ENCODE measurements around the gene MPPED1.

Gene MPPED1

GRCh38 chr22:43542681-43543521 is 131.1 kb downstream of the MPPED1 start:
- DNase-seq (ENCODE audit: low spot score), result no peak

DNA sequence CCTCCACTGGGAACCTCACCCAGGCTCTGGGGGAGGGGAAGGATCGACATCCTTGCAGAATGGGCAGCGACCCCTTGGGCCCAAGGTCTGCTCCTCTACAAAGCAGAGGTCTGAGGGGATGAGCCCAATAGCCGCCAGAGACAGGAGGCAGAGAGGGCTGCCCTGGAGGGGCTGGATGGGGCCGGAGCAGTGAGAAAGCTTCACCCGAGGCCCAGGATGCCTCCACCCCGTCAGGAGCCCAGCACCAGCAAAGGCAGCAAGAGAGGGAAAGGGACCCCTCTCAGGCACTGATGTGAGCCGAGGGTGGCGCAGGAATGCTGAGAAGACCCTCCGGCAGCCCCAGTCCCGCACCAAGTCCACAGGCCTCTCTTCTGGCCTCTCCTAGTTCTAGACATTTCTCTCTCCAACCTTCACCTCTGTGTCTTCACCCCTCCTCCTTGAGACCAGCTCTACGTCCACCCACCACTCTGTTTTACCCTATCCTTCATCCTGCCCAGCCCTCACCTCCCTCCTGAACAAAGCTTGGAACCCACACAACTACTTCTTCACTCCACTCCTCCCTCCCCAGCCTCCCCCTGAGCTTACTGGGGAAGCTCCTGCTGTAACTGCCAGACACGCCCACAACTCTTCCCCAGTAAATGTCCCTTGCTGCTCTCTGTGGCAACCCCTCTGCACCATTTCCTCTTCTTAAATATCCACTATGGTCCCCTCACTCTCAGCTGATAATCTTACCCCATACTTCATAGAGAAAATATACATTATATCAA is 131.9 kb downstream of the MPPED1 start:
- DNase-seq (ENCODE audit: low spot score), result no peak

DNA sequence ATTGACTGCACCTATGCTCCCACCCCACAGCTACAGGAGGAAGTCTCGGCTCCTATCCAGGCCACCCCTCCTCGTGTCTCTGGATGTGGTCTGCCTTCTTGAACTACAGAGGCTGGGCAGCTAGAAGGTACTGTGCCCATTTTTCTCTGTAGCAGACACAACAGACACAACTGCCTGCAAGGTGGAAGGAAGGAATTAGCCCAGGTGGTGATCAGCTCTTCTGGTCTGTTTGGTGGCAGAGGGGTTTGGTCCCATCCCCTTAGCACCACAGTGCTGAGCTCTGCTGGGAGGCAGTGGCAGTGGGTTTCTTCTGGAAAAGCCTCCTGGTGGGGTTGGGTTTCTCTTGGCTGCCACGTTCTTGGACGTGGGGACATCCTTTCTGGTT is 132.5 kb downstream of the MPPED1 start:
- no peak for DNase-seq (ENCODE audit: low spot score)

DNA sequence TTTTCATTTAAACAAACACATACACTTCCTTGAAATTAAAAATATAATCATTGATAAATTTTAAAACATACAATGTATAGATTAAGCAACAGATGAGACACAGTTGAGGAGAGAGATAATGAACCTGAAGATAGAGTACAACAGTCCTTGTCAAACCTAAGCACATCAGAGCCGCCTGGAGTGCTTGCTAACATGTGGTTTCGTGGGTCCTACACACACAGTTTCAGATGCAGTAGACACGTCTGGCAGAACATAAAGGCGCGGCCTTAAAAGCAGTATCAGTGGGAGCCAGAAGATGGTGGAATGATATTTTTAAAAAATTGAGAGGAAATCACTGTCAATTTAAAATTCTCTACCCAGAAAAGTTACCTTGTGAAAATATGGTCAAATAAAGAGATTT is 134.4 kb downstream of the MPPED1 start:
- no peak for DNase-seq (ENCODE audit: low spot score)

GRCh38 chr22:43550024-43550620 is 138.3 kb downstream of the MPPED1 start:
- DNase-seq (ENCODE audit: low spot score), result no peak

- DNase-seq (ENCODE audit: low spot score), result no peak
Measured at GRCh38 chr22:43550672-43551071, 138.9 kb downstream of the MPPED1 start.

DNA sequence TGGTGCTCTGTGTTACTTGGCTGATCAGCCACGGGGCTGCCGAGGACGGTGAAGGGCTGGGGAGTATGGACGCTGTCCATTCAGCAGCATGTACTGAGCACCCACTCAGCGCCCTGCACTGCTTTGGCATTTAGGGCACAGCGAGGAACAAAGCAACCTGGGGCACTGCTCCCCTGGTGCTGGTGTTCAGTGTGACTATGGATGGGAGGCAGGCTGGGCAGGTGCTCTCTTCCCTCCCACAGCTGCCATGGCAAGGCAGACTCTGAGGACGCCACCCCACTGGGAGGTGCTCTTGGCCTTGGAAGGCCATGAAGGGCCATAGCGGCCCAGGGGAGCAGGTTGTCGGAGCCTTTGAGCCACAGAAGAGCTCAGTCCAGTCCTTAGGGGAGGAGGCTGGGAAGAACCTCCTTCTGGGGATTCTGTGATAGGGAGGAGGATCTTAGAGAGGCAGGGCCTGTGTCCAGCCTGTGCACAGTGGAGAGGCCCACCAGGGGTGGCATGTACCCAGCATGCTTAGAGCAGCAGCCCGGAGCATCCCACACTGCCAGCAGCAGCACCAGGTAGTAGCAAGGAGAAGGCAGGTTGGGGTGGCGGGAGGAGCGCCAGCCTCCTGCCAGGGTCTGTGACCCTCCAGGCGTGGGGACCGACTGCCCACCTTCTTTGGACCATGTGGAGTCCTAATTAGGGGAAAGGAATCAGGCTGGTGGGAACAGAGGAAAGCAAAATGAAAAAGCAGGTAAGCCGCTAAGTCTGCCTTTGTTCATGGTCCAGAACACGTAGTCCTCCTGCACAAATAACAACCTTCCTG is 141.8 kb downstream of the MPPED1 start:
- no peak for DNase-seq (ENCODE audit: low spot score)

DNA sequence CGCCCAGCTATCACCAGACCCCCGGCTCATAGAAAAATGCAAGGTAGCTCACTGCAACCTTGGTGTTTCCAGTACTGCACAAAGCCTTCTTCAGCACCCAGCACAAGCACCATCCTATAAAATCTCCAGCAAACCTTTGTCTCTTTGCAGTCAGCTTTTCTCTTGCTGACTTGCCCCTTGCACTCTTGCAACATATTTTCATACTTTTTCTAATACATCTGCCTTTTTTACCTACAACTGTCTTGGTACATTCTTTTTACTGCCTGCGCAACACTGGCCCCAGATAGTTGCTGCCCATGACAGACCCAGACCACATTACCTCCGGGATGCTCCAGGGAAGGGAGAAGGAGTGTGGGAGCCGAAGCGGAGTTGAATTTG is 142.4 kb downstream of the MPPED1 start:
- no peak for DNase-seq (ENCODE audit: low spot score)

DNA sequence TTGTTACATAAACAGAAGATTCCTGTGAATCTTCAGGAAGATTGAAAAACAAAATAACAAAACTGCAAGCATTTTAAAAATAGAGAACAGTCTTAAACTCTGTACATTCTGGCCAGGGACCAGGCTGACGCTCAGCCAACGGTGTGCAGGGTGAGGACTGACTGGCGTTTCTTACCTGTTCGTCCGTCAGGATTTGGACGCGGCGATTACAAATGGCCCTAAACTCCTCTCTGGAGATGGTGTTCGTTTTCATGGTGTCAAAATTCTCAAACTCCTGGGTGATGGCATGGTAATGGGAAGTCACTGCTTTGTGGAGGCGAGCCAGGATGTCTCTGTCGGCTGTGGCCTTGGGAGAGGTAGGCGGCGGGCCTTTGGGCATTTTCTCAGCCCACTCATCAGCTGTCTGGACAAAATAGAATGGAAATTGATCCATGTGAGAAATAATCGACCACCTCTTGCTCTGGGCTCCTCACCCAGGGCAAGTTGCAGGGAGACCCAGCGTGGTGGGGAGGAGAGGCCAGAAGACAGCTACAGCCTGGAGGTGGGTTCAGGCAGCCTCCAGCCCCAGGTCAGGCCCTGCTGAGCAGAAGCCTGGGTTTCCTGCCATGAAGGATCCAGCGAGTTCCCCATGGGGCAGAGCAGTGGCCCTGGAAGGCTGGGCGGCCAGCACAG is 143.0 kb downstream of the MPPED1 start:
- DNase-seq (ENCODE audit: low spot score), result no peak

DNA sequence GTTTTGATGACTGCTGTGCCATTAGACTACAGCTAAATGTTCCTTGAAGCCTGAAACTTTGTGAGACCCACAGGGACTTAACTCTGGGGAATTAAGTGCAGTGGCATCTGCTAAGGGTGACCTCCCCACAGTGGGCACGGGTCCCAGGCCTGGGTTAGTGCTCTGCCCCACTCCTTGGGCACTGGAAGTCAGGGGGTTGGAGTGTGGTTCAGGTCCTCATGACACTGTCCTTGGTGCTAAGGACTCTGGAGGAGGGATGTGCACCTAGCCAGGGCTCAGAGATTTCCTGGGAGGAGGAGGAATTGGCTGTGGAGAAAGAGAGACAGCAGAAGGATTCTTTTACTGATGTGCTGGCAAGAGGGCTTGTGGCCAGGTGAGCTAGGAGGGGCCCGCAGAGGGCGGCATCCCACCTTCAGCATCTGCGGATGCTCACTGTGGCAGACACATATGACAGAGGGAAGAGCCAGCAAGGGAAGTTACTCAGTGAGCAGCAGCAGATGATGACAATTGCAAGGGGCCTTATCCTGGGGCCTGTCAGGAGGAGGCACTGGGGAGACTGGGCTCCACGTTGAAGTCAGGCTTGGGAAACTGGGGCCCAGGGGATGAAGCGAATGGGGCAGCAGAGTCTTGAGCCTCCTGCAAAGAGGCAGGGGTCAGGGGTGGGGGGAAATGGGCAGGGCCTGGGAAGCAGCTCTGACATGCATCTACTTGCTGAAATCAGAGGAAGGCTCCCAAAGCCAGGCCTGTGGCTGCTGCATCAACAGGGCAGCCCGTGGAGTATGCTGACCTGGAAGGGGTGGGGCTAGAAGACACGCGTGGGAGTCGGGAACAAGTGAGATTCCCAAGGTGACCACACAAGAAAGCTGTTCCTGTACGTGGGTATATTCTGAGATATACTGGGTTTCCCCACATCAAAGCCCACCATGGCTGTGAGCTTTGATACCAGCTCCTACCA is 144.0 kb downstream of the MPPED1 start:
- no peak for DNase-seq (ENCODE audit: low spot score)

Data from Ammon's horn (tissue), 1 donor.